IPS-18c (cell line): ENCODE results near the gene KYAT1.
"Not testable (repeated sequence)": the region's sequence is repeated elsewhere in the genome, so short reads cannot be mapped to it uniquely, and the experiment has no call there.

Experiments used
- H3K4me3 ChIP-seq: 2 replicates; pipeline ENCODE4 v1.7.0; 2013; ENCODE audit warnings: low read depth, mild to moderate bottlenecking, low read length, moderate library complexity; ENCODE audit not compliant: insufficient read depth
- H3K9me3 ChIP-seq: one replicate; pipeline ENCODE4 v1.6.1; 2013; ENCODE audit warnings: mild to moderate bottlenecking, low read length, moderate library complexity; ENCODE audit not compliant: control insufficient read depth, insufficient read depth

KYAT1 gene

DNA sequence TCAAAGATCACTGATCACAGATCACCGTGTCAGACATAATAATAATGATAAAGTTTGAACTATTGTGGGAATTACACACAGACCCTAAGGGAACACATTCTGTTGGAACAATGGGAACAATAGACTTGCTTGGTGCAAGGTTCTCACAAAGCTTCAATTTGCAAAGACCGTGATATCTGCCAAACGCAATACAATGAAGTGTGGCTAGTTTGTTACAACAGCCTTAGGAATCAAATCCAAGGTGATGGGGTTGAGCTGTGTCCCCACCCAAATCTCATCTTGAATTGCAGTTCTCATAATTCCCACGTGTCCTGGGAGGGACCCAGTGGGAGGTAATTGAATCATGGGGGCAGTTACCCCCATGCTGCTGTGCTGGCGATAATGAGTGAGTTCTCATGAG lies 20.8 kb downstream of the KYAT1 start:
- Histone ChIP-seq H3K9me3 (no peaks in the 10 kb centered on the region), H3K4me3 (no peak overlapping the region)

GRCh38 chr9:128858476-128858875 lies 23.3 kb downstream of the KYAT1 start:
- H3K9me3 ChIP-seq, H3K4me3 ChIP-seq: not testable (repeated sequence)

DNA sequence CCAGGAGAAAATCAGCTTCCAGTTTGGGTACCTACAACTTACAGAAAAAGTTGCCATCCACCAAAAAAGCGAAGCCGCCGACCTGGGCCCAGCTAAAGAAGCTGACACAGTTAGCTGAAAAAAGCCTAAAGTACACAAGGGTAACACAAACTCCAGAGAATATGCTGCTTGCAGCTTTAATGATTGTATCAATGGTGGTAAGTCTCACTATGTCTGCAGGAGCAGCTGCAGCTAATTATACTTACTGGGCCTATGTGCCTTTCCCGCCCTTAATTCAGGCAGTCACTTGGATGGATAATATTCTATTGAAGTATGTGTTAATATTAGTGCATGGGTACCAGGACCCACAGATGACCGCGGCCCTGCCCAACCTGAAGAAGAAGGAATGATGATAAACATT lies 27.3 kb downstream of the KYAT1 start:
- not testable (repeated sequence) for H3K4me3 ChIP-seq, H3K9me3 ChIP-seq

GRCh38 chr9:128852646-128853045 lies 29.1 kb downstream of the KYAT1 start:
- not testable (repeated sequence) for H3K4me3 ChIP-seq, H3K9me3 ChIP-seq

GRCh38 chr9:128851779-128852600 lies 29.8 kb downstream of the KYAT1 start:
- not testable (repeated sequence) for H3K4me3 ChIP-seq, H3K9me3 ChIP-seq

DNA sequence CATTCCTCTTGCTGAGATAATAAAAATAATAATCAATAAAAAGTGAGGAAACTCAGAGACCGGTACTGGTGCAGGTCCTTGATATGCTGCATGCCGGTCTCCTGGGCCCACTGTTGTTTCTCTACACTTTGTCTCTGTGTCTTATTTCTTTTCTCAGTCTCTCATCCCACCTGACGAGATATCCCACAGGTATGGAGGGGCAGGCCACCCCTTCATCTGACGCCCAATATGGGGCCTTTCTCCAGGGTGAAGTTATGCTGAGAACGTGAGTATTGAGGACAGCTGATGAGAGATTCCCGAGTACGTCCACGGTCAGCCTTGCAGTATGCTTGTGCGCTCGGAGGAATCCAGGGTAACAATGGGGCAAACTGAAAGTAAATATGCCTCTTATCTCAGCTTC lies 30.7 kb downstream of the KYAT1 start:
- H3K9me3 ChIP-seq, H3K4me3 ChIP-seq: not testable (repeated sequence)

DNA sequence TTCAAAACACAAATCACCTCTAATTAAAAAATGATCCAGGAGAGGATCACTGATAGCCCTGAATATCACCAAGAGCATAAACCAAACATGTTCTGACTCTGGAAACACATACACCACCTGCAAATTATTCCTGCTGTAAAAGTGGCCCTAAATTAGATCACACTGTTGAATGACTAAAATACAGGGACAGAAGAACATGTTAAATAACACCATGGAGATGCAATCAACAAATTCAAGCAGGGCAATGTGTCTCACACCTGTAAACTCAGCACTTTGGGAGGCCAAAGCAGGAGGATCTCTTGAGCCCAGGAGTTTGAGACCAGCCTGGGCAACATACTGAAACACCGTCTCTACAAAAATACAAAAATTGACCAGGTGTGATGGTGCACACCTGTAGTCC lies 33.9 kb downstream of the KYAT1 start:
- Histone ChIP-seq H3K4me3 (no peak overlapping the region), H3K9me3 (no peaks in the 10 kb centered on the region)

GRCh38 chr9:128846680-128847030 lies 35.1 kb downstream of the KYAT1 start:
- no peak overlapping the region for H3K4me3 ChIP-seq
- H3K9me3 ChIP-seq: no peaks in the 10 kb centered on the region

DNA sequence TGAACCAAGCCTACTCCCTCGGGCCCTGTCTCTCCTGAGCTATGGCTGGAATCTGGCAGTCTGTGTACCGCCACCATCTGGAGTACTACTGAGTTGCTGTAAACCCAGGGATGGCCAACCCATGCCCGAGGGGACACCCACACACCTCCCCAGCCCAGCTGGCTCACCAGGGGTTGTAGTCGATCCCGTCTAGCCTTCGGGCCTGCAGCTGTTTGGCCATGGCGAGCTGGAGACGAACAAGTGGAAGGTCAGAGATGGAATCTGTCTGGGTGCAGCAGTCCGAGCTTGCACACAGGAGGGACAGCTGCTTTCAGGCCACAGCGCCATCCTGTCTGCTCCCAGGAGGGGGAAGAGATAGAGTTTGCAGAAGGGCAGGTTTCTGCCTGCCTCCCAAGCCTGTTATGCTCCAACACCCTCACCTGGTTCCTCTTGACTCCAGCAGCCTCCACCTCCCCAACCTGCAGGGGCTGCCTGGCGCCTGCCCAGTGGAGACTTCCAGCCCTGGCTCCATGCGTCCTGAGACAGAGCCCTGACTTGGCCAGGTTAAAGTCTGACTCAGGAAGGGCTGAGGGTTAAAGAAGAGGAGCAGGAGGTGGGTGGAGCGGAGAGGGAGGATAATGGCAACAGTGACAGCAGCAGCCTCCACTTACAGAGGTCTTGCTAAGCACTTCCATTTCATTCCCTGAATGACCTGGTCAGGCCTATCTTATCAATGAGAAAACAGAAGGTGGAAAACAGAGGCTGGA lies 36.4 kb downstream of the KYAT1 start:
- Histone ChIP-seq H3K4me3 (no peak overlapping the region), H3K9me3 (no peaks in the 10 kb centered on the region)

DNA sequence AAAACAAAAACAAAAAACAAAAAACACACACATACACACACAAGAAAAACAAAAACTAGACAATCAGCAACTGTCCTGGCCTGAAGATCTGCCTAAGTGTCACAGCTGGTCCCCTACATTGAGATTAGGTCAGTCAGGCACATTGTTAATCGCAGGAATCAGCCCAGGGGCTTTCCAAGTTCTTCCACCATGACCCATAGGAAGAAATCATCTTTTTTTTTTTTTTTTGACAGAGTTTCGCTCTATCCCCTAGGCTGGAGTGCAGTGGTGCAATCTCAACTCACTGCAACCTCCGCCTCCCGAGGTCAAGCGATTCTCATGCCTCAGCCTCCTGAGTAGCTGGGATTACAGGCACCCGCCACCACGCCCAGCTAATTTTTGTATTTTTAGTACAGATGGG lies 38.6 kb downstream of the KYAT1 start:
- H3K9me3 ChIP-seq, H3K4me3 ChIP-seq: not testable (repeated sequence)

DNA sequence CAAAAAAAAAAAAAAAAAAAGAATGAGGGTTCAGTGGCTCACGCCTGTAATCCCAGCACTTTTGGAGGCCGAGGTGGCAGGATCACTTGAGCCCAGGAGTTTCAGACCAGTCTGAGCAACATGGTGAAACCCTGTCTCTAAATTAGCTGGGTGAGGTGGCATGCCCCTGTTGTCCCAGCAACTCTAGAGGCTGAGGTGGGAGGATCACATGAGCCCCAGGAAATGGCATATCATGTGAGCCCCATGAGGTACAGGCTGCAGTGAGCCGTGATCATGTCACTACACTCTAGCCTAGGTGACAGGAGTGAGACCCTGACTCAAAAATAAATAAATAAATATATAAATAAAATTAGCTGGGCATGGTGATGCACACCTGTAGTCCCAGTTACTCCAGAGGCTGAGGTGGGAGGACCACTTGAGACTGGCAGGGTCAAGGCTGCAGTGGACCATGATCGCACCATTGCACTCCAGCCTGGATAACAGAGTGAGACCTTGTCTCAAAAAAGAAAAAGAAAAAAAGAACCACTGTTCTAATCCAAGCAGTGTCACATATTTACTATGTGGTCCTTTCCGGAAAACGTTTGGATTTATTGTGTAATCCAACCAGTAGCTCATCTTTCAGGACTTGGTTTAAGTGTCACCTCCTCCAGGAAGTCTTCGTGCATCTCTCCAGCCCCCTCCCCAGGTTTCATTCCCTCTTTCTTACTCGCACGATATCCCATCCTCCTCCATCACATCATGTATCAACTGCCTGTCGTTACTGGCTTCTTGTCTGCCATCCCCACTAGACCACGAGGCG lies 39.9 kb downstream of the KYAT1 start:
- Histone ChIP-seq H3K9me3 (no peaks in the 10 kb centered on the region), H3K4me3 (no peak overlapping the region)

DNA sequence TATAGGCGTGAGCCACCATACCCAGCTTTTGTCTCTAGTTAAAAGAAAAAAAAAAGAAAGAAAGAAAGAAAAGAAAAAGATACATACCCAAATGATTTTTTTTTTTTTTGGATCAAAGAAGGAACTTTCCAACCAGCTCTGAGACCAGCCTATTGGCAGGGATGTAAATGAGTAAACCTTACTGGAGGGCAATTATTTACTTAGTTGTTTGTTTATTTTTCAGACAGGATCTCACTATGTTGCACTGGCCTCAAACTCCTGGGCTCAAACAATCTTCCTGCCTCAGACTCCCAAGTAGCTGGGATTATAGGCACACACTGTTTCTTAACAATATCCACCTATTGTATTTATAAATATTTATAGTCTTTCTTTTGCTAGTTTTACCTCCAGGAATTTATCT lies 41.2 kb downstream of the KYAT1 start:
- H3K9me3 ChIP-seq: no peaks in the 10 kb centered on the region

GRCh38 chr9:128838338-128838737 lies 43.4 kb downstream of the KYAT1 start:
- H3K4me3 ChIP-seq: no peak overlapping the region
- no peaks in the 10 kb centered on the region for H3K9me3 ChIP-seq

More for the DNA sequence above, 41.2 kb downstream of the KYAT1 start:
- H3K4me3 ChIP-seq: no peak overlapping the region

GRCh38 chr9:128836509-128837145 lies 45.1 kb downstream of the KYAT1 start:
- Histone ChIP-seq H3K9me3 (no peaks in the 10 kb centered on the region), H3K4me3 (no peak overlapping the region)

DNA sequence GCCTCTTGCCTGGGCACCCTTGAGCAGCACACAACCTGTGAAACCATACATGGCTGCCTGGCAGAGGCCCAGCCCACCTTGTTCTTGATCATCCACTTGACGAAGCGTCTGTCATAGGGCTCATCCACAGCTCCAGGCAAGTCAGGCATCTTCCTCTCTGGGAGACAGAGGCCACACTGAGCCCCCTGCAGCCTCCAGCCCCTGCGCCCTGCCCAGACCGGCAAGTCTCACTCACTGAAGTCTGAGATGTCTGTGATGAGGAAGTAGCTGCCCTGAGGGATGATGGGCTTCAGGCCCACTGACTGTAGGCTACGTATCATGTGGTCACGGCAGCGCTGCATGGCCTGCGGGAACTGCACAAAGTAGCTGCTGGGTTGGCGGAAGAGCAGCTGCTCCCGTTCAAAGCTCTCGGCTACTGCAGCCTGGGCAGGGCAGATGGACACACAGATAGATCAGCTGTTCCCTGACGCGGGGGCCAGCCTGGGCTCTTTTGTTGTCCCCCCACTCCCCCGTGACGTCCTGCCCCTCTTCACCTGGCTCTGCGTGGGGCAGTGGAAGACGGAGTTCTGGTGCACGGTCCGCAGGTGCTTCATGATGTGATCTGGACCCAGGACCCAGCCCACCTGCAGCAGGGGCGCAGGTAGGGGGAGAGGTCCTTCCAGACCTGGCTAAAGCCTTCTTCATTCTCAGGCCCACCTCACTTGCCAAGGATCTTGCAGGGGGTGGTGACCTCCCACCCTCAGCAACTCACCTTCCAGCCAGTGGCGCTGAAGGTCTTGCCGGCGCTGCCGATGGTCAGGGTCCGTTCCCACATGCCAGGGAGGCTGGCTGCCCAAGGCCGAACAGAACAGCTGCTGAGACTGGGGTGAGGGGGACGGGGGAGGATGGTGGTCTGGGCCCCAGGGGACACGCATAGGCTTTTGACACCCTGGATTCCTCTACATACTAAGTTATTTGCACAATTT lies 46.2 kb downstream of the KYAT1 start:
- no peak overlapping the region for H3K4me3 ChIP-seq
- H3K9me3 ChIP-seq: no peaks in the 10 kb centered on the region

GRCh38 chr9:128833696-128834095 lies 48.1 kb downstream of the KYAT1 start:
- no peak overlapping the region for H3K4me3 ChIP-seq
- H3K9me3 ChIP-seq: no peaks in the 10 kb centered on the region
